ENCODE data around the gene MIP.

Gene MIP

DNA sequence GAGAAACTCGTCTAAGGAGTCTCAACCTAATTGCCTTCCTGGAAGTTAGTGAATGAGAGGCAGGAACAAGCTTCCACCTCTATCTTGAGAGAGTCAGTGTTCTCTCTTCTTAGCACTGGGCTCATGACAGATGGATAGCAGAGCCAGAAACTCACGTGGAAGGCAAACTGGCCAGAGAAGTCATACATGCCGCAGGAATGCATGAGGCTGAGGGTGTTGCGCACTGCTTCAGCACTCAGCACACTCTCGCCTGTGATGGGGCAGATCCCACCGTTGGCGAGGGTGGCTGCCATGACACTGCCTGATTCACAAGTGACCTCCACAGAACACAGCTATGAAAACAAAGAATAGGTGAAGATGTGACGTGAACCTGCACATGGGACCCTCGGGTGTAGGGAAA is 19.9 kb upstream of the MIP start:
- FAIRE-seq (no peak), DNase-seq (ENCODE audit: insufficient read length, low spot score) (no peak)
- TF ChIP-seq, protein P1, sequence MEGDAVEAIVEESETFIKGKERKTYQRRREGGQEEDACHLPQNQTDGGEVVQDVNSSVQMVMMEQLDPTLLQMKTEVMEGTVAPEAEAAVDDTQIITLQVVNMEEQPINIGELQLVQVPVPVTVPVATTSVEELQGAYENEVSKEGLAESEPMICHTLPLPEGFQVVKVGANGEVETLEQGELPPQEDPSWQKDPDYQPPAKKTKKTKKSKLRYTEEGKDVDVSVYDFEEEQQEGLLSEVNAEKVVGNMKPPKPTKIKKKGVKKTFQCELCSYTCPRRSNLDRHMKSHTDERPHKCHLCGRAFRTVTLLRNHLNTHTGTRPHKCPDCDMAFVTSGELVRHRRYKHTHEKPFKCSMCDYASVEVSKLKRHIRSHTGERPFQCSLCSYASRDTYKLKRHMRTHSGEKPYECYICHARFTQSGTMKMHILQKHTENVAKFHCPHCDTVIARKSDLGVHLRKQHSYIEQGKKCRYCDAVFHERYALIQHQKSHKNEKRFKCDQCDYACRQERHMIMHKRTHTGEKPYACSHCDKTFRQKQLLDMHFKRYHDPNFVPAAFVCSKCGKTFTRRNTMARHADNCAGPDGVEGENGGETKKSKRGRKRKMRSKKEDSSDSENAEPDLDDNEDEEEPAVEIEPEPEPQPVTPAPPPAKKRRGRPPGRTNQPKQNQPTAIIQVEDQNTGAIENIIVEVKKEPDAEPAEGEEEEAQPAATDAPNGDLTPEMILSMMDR (IDR thresholded peaks at IDR 0.05; ENCODE audit: insufficient read depth, missing control alignments) = no peak

DNA sequence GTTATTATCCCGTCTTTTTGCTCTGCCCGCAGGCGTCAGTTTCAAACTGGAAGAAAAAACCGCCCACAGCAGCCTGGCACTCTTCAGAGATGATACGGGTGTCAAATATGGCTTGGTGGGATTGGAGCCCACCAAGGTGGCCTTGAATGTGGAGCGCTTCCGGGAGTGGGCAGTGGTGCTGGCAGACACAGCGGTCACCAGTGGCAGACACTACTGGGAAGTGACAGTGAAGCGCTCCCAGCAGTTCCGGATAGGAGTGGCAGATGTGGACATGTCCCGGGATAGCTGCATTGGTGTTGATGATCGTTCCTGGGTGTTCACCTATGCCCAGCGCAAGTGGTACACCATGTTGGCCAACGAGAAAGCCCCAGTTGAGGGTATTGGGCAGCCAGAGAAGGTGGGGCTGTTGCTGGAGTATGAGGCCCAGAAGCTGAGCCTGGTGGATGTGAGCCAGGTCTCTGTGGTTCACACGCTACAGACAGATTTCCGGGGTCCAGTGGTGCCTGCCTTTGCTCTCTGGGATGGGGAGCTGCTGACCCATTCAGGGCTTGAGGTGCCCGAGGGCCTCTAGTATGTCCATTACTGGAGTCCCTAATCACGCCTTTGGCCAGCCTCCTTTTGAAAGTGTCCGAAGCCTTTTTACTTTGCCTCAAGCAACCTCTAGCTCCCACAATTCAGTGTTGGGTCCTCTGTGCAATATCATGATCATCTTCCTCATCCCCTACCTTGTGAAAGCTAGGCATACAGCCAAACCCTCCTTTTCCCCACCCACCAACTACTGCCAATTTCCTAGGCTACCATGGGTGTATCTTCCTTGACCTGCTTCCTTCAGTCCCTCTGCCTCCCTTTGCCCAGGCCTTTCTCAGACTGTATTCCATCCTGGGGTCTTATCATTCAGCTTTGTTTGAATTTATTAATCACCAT is 14.8 kb upstream of the MIP start:
- DNase-seq (ENCODE audit: insufficient read length, low spot score) (no peak), FAIRE-seq (no peak)
- TF ChIP-seq, protein P1 (IDR thresholded peaks at IDR 0.05; ENCODE audit: insufficient read depth, missing control alignments) = no peak

DNA sequence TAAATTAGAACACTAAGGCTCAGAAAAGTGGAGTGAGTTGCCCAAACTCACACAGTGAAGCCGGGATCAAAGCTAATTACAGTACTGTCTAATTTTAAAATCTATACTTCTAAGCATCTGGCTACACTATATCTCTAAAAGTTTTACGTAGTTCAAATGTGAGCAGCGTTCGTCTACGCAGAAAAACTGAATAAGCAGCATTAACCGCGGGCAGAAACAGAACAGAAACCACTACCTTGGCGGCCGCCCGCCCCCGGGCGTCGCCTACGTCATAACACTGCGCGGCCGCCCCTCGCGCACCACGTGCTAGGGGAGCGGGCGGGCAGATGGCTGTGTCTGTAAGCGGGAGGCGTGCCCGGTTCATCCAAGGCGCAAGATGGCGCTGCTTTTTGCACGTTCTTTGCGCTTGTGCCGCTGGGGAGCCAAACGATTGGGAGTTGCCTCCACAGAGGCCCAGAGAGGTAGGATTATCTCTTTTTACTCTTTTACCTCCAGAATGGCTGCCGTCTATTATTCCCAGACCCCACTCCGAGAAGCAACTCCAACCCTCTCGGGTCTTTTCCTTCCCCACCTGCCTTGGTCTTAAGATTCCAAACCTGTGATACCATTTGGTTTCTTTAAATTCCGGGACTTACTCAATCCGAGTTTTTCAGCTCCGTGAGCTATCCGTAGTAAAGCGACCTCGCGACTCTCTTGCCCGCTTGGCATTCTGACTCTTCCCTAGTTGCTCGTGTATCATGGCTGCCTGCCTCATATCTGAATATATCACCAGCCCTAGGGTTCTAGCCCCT is 14.0 kb upstream of the MIP start, which contains the start of gene SPRYD4:
Gene SPRYD4 (plus strand): TSS at position 363 of the 791 bp plus-strand sequence. CDS start 14 bp downstream, at position 377.
- DNase-seq (ENCODE audit: insufficient read length, low spot score) (peak; percentile 66), FAIRE-seq (no peak)
- TF ChIP-seq, protein P1 (IDR thresholded peaks at IDR 0.05; ENCODE audit: insufficient read depth, missing control alignments) = peak; percentile 71

DNA sequence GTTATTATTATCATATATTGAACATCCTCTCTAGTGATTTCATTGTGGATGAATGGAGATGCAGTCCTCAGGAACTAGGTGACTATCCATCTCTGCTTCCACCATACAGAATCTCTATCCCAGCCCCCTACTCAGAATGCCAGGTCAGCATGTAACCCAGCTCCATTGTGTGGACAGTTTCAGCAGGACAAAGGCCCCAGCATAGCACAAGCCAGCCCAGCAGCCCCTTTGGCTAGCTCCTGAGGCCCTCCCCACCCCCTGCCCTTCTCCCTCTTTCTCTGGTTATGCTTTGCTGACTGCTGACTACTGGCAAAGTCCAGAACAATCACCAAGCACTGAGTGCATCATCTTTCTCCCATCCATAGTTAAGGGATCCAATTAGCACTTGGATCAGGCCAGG is 8.1 kb upstream of the MIP start:
- DNase-seq (ENCODE audit: insufficient read length, low spot score) (no peak), FAIRE-seq (no peak)
- TF ChIP-seq, protein P1 (IDR thresholded peaks at IDR 0.05; ENCODE audit: insufficient read depth, missing control alignments) = no peak

DNA sequence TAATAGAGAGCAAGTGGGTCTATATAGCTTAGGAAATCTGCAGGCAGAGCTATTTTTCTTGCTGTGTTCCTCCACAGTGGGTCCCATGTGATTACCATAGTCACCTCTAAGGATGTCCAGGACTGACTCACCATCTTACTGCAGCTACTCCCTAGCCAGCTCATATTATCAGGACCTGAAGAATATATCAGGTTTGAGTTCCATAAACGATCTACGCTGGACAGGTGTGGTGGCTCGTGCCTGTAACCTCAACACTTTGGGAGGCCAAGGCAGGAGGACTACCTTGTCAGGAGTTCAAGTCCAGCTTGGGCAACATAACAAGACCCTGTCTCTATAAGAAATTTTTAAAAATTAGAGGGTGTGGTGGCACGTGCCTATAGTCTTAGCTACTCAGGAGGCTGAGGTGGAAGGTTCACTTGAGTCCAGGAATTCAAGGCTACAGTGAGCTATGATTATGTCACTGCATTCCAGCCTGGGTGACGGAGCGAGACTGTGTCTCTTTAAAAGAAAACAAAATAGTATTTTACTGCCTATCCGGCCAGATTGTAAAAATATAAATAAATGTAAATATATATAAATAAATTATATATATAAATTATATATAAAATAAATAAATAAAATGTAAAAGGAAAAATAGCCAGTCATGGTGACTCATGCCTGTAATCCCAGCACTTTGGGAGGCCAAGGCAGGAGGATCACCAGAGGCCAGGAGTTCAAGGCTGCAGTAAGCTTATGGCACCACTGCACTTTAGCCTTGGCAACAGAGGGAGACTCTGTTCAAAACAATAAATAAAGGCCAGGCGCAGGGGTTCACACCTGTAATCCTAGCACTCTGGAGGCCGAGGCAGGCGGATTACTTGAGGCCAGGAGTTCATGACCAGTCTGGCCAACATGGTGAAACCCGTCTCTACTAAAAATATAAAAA is 7.0 kb upstream of the MIP start:
- TF ChIP-seq, protein P1 (IDR thresholded peaks at IDR 0.05; ENCODE audit: insufficient read depth, missing control alignments) = no peak
- no peak for DNase-seq (ENCODE audit: insufficient read length, low spot score)
- FAIRE-seq = no peak

DNA sequence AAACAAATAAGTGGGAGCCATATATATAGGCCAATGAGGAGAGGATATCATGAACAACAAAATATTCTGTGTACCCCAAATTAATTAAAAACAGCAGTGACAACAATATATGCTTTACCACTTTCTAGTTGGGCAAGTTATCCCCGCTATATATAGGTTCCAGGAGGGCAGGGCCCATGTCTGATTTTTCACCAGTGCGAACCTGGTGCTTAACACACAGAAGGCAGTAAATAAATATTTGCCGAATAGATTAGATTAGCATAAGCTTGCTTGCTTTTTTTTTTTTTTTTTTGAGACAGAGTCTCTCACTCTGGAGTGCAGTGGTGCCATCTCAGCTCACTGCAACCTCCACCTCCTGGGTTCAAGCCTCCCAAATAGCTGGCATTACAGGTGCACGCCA is 3.4 kb upstream of the MIP start:
- TF ChIP-seq, protein P1 (IDR thresholded peaks at IDR 0.05; ENCODE audit: insufficient read depth, missing control alignments) = no peak
- DNase-seq (ENCODE audit: insufficient read length, low spot score) (no peak), FAIRE-seq (no peak)
